Activated naive CD4-positive, alpha-beta T cell treated with Interleukin-2 at 50 U/mL for 16 hours (primary cell): ENCODE measurements around the gene MXRA8.
"Not testable (repeated sequence)": the region's sequence is repeated elsewhere in the genome, so short reads cannot be mapped to it uniquely, and the experiment has no call there.

Source experiments
- DNase-seq: peaks from one replicate; pipeline ENCODE4 v3.0.0-alpha.2; 2020

The MXRA8 gene

GRCh38 chr1:1391225-1391624 is 32.9 kb upstream of the MXRA8 start:
- DNase-seq, result no peak

DNA sequence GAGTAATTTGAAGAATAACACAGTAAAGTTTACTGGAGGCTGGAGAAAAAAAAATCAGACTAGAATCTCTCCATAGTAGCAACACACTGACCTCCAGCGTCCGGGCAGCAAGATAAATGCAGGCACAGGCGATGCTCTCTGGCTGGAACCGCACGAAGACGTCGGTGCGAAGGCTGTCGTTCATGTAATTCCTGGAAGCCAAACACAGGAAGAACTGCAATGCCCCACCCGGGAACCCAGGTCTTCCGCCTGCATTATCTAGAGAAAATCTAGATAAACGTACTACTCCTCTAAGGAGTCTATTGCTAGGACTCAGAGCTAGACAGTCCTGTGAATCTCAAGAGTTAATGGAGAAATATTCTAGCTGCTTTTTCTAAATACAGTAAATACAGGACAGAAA is 32.3 kb upstream of the MXRA8 start:
- no peak for DNase-seq

GRCh38 chr1:1388078-1388472 is 29.7 kb upstream of the MXRA8 start:
- no peak for DNase-seq

DNA sequence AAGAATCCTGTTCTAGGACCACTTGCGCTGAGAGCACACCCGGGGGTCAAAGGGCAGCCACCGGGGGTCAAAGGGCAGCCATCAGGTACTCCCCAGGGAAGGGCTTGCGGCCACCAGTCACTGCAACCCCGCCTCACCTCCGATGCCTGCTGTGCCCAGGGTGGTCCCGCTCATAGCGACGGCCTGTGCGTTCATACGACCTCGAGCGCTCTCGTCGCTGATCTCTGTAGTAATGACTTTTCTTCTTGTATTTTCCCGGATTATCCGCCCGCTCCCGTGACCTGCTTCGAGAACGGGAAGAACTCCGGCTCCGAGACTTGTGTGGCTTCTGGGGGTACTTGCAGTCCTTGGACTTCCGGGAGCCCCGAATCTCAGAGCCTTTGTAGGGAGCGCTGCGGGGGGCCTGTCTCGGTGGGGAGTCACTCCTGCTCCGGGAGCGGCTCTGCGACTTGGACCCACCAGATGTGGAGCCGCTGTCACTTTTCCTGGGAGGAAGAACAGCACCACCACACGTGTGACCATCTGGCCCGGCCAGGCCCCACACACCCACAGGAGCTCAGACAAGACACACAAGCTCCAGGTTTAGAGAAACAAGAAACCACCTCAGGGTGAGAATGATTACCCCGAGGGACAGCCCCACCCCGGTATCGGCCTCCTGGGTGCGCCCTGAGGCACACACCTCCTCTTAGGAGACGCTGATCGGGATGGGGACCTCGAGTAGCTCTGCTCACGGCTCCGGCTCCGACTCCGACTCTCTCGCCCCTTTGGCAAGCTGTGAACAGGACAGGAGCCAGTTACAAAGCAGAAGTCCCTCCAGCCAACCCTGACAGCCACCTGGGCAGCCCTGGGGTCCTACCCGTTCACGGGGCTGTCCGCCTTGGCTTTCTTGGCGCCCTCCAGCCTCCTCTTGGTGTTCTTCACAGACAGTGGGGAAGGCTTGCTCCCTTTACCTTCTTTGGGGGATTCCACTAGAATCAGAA is 29.0 kb upstream of the MXRA8 start:
- no peak for DNase-seq

DNA sequence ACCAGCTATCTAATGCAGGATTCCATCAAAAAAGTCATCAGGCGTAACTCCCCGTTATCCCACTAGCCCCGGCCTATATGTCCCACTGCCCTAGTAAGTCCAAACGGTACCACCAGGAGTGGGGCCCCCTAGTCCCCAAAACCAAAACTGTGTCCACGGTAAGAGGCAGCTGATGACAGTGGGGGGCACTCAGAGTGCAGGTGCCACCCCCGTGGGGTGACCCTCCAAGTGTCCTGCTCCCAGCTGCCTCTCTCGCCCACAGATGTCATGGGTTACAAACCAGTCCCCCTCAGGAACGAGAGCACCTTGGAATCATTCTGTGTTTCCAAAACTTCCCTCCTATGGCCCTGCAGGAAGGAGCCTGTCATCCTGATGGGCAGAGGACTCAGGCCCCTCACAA is 27.6 kb upstream of the MXRA8 start:
- no peak for DNase-seq

- not testable (repeated sequence) for DNase-seq
These were observed 27.0 kb upstream of the MXRA8 start for GRCh38 chr1:1385339-1385738.

- no peak for DNase-seq
These were observed 22.9 kb upstream of the MXRA8 start for GRCh38 chr1:1381294-1381693.

DNA sequence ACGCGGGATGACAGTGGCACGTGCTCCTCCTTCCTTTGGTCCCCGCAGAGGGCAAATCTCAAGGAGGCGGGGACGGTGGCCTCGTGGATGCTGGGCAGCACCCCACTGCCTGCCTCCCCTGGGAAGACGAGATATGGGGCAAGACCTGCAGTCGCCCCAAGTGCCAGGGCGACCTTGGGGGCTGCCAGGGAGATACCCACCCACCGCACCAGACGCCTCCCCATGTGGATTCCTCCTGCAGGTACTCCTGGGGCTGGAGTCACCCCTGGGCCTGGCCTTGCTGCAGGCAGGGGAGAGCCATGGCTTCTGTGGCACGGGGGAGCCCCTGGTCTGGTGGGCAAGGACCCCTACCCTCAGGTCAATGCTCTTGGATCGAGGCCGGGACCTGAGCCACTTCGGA is 22.5 kb upstream of the MXRA8 start:
- no peak for DNase-seq

GRCh38 chr1:1377540-1378205 is 19.3 kb upstream of the MXRA8 start:
- no peak for DNase-seq

- no peak for DNase-seq
These were observed 18.3 kb upstream of the MXRA8 start for GRCh38 chr1:1376551-1377226.

- peak; percentile 96 for DNase-seq
These were observed 16.7 kb upstream of the MXRA8 start, which contains the start of gene AURKAIP1 for GRCh38 chr1:1374929-1375662. TSS of gene AURKAIP1 (minus strand) at chr1:1375207. CDS start at chr1:1374756, 451 bp downstream.

DNA sequence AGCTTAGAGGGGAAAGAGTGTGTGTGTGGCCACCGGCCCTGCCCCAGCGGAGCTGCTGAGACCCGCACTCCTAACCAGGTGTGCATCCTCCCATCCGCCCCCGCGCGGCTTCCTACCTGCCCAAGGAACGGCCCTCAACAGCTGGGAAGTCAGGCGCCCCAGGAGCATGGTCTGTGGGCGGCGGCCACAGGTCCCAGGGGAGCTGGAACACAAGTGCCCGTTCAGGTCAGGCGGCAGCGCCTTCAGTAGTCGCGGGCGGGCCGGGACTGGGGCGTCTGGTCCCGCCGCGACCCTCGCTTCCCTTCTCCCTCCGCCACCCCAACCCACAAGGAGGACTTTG is 16.2 kb upstream of the MXRA8 start:
- DNase-seq, result no peak

- DNase-seq, result no peak
These were observed 15.6 kb upstream of the MXRA8 start for GRCh38 chr1:1373815-1374588.

DNA sequence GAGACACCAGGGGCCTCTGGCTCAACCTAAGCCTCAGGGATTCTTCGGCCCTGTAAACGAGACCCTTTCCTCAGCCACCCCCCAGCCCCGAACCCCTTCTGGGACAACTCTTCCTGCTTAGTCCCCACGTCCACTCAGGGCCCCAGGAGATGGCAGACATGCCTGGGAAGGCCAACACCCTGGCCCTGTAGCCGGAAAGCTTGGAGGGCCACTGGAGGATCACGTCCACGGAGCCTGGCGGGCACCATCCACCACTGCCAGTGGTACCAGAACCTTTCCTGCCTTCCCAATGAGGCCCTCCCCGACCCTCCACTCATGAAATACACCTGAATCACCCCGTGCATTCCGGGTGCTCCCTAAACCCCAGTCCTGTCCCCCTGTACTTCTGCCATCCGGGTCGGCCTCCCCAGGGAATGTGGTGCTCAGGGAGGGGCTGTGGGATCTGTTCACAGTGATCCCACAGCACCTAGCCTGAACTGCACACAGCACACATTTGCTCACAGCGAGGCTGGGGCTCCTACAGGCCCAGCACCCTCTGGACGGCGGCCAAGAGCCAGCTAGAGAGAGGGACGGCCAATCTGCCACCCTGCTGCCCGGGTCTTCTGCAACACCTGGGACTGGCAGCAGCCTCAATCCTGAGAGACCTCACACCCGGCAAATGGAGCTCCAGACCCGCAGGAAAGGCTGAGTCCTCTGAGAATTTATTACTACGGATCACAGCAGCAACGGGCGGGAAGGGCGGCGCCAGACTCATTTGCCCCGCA is 14.9 kb upstream of the MXRA8 start:
- no peak for DNase-seq

- DNase-seq, result peak; percentile 81
These were observed 13.7 kb upstream of the MXRA8 start for GRCh38 chr1:1371746-1372711.

DNA sequence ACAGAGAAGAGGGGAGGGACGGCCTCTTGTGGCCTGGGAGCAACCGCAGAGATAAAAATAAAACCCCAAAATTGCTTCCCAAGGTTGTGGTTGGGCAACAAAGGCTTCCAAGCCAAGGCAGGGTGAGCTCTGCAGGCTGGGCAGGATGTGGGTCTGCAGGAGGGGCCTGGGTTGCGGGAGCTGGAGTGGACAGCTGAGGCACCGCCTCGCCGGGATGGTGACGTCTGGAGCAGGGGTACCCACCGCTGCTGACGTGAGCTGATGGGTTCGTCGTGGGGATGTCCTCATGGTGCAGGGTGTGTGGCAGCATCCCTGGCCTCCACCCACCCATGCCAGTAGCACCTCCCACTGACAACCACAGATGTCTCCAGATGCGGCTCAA is 13.0 kb upstream of the MXRA8 start:
- DNase-seq, result peak; percentile 50

DNA sequence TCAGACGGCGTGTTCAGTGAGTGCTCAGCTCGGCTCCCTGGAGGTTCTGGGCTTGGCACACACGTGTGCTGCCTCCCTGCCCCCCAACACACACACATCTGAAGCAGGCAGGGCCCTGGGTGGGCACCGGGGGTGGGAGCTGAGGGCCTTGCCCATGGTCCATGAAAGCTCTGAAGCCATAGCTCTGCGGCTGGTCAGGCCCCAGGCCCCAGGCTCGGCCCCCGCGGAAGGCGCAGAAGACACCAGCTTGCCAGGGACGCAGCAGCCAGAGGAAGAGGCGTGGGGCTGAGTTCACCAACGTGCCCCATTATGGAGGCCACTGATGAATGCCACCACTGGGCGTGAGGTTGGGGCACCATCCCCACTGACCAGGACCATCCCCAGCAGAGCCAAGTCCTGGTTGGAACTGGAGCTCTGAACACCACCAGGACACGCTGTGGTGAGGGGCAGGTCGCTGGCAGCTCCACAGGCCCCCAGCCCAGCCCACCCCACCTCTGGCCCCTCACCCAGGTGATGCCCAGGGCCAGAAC is 12.5 kb upstream of the MXRA8 start:
- no peak for DNase-seq

GRCh38 chr1:1370094-1370493 is 11.7 kb upstream of the MXRA8 start:
- DNase-seq, result not testable (repeated sequence)

DNA sequence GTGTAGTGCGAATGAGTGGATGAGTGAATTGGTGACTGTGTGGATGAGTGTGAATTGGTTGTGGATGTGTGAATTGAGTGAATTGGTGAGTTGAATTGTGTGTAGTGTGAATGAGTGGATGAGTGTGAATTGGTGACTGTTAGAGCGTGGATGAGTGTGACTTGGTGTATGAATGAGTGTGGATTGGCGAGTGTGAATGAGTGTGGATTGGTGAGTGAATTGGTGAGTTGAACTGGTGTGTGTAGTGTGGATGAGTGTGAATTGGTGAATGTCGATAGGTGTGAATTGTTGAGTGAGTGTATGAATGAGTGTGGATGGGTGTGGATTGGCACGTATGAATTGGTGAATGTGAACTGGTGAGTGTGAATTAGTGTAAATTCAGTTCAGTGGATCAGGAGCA is 9.0 kb upstream of the MXRA8 start:
- DNase-seq, result no peak

DNA sequence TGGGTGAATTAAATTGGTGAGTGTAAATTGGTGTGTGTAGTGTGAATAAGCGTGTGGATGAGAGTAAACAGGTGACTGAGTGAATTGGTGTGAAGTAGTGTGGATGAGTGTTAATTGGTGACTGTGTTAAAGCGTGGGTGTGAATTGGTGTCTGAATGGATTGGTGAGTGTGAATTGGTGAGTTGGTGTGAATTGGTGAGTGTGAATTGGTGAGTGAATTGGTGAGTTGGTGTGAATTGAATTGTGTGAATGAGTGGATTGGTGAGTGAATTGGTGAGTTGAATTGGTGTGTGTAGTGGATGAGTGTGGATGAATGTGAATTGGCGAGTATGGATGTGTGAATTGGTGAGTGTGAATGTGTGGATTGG is 8.3 kb upstream of the MXRA8 start:
- DNase-seq, result no peak
